Hematopoietic multipotent progenitor cell treated with erythropoietin and hydrocortisone succinate and interleukin-3 and kit ligand, for 4 days (in vitro differentiated cells): Measurements from ENCODE around the gene CNTNAP1.
"Not testable (repeated sequence)": the region's sequence is repeated elsewhere in the genome, so short reads cannot be mapped to it uniquely, and the experiment has no call there.

Experiments used
- DNase-seq: peaks from one replicate; pipeline ENCODE4 v3.0.0-alpha.2; 2015

CNTNAP1 gene

GRCh38 chr17:42681976-42682721, at the start of gene CNTNAP1:
Gene CNTNAP1, plus strand, starts transcription at chr17:42682531. Its CDS starts 299 bp downstream, at chr17:42682830.
- no peak for DNase-seq

- peak; percentile 66 for DNase-seq
Measured at GRCh38 chr17:42632949-42633444, 49.3 kb upstream of the CNTNAP1 start.

- DNase-seq: peak; percentile 33
Measured at GRCh38 chr17:42639525-42640113, 42.7 kb upstream of the CNTNAP1 start.

GRCh38 chr17:42640121-42640520, 42.2 kb upstream of the CNTNAP1 start:
- DNase-seq: peak; percentile 97

- DNase-seq: no peak
Measured at GRCh38 chr17:42642336-42642735, 40.0 kb upstream of the CNTNAP1 start.

- peak; percentile 42 for DNase-seq
Measured at GRCh38 chr17:42647778-42648177, 34.6 kb upstream of the CNTNAP1 start.

- no peak for DNase-seq
Measured at GRCh38 chr17:42651392-42651791, 30.9 kb upstream of the CNTNAP1 start.

GRCh38 chr17:42653179-42654124, 28.9 kb upstream of the CNTNAP1 start:
- no peak for DNase-seq

GRCh38 chr17:42655528-42655927, 26.8 kb upstream of the CNTNAP1 start:
- DNase-seq: no peak

- no peak for DNase-seq
Measured at GRCh38 chr17:42657824-42658588, 24.3 kb upstream of the CNTNAP1 start.

GRCh38 chr17:42659079-42659931, 23.0 kb upstream of the CNTNAP1 start, which contains the start of gene TUBG2:
Gene TUBG2, plus strand, starts transcription at chr17:42659284. Its CDS starts 220 bp downstream, at chr17:42659504.
- peak; percentile 81 for DNase-seq

- not testable (repeated sequence) for DNase-seq
Measured at GRCh38 chr17:42659932-42660274, 22.4 kb upstream of the CNTNAP1 start.

- no peak for DNase-seq
Measured at GRCh38 chr17:42660692-42661345, 21.5 kb upstream of the CNTNAP1 start.

GRCh38 chr17:42665581-42666001, 16.7 kb upstream of the CNTNAP1 start:
- DNase-seq: no peak

- DNase-seq: not testable (repeated sequence)
Measured at GRCh38 chr17:42666126-42666525, 16.2 kb upstream of the CNTNAP1 start.

- DNase-seq: peak; percentile 65
Measured at GRCh38 chr17:42667088-42667951, 15.0 kb upstream of the CNTNAP1 start.

- DNase-seq: no peak
Measured at GRCh38 chr17:42669705-42669976, 12.7 kb upstream of the CNTNAP1 start.

- DNase-seq: no peak
Measured at GRCh38 chr17:42669977-42670788, 12.1 kb upstream of the CNTNAP1 start.
